RCC 7860 (cell line): ENCODE measurements around the gene PLET1.

Experiments used
- DNase-seq: peaks from one replicate; pipeline ENCODE4 v3.0.0-alpha.2; 2015; ENCODE audit warnings: low spot score
- FAIRE-seq: peaks from 2 replicates; lab custom pipeline; 2012; peaks lifted over from hg19 to GRCh38; lab: Jason Lieb, UNC

The PLET1 gene

DNA sequence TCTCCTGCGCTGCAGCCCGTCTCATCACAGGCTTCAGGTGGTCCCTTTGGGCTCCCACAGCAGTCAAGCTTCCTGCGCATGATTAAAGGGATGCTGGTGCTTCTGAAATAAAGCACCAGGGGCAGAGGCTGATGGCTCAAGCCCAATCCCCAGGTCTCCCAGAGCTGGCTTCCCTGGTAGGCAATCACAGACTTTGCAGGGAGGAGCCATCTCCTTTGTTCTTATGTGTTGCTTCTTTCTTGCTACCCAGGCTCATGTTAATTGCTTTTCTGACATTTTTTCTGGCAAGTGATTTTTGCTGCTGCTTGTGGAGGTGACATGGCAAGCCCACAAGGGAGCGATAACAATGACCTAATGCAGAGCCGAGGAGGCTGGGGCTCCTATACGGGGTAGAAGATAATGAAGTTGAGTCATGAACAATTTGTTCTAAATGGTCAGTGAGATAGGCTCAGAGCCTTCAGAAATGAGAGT, 25.2 kb upstream of the PLET1 start:
- FAIRE-seq, result no peak

DNA sequence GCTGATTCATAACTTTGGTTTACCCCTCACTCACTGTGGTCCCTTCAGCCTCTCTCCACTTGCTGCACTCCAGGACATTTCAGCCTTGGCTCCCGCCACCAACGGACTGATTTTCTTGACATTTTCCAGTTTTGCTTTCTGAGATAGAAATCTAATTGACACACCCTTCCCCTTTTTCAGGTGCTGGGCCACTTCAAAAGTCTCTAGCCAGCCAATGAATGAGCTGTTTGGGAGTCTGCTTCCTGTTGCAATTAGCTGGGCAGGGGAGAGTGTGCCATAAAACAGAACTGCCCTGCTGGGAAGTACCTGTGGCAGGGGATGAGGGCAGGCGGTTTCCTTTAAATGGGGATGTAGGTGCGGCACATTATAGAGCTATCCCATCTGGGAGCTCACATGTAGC, 21.1 kb upstream of the PLET1 start:
- DNase-seq, result no peak
- no peak for FAIRE-seq

More for the DNA sequence above, 25.2 kb upstream of the PLET1 start:
- no peak for DNase-seq

DNA sequence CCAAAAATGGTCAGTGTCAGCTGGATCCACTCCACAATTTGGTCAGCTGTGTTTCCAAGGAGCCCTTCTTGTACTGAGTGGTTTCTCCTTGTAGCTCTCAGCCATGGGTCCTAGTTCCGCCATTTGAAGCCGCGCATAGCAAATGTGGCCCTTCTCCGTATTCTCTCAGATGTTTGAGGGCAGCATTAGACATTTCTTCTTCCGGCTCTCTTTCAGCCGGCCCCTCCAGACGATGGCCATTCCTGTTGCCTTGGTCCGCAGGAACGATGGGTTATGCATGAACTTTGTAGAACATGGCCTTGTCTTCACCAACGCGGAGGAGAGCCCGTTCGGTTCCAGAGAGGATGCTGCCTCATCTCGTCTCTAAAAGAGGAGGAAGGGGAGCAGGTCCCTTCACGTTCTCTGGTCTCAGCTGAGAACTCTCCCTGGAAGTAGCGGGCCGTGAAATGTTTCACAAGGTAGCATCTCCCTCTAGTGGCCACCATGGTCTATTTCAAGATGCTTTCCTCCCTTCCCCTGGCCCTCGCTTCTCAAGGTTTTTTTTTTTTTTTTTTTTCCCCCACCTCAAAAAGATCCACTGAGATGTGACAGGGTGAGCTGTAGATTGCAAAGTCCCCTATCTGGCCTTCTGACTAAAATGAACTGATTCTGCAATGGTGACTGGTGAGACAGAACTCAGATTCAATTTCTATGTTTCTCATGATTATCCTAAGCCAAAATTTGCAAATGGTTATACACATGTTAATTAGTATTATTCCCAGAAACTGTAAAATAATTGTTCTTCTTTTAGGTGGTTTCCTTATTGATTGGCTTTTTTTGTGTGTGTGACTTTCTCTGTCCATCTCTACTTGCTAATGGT, 19.8 kb upstream of the PLET1 start:
- DNase-seq (peak; percentile 41), FAIRE-seq (no peak)

DNA sequence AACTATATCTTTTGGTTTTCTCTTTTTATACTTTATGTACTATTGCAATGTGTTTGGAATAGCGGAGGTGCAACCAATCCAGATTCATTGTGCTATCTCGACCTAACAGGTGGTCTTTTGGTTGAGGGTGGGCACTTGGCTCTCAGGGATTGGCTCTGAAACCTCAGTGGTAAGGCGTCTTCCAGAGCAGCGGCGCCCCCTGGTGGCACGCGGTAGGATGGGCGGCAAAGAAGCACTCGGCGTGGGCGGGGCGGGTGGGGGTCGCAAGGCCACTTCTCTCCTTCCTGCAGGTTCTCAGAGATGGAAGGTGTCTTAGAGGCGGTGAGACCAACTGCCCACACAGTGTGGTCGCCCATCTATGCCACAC, 19.2 kb upstream of the PLET1 start:
- DNase-seq, result no peak
- no peak for FAIRE-seq

DNA sequence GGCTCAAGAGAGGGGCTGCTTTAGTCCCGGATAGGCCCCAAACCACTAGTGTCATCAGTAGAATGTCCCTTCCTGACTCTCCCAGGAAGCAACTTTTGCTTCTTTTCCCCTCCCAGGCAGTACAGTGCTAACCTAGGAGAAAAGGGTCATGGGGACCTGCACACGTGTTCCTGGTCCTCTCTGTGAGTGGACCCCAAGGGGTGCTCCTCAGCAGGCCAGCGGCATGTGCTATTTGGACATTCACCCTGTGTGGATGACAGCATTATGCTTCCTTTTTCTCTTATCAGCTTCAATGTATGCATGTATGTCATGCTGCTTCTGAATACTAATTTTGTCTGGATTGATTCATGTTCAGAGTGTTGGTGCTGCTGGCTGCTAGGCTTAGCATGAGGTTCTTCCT, 18.1 kb upstream of the PLET1 start:
- DNase-seq, result no peak
- no peak for FAIRE-seq

DNA sequence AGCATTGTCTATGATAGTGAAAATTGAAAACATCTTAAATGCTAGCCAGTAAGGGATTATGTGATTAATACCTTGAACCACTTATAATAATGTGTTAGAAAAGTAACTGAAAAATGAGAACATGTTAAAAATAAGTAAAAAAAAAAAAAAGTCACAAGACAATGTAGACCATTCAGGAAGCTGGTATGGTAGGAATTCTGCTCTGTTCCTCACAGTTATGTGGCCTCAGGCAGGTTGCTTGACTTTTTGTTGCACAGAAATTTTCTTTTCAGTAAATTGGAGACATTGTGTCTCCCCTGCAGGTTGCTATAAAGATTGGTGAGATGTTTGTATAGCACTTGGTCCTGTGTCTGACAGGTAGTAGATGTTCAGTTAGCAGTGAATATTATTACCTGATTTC, 17.3 kb upstream of the PLET1 start:
- DNase-seq (no peak), FAIRE-seq (no peak)

DNA sequence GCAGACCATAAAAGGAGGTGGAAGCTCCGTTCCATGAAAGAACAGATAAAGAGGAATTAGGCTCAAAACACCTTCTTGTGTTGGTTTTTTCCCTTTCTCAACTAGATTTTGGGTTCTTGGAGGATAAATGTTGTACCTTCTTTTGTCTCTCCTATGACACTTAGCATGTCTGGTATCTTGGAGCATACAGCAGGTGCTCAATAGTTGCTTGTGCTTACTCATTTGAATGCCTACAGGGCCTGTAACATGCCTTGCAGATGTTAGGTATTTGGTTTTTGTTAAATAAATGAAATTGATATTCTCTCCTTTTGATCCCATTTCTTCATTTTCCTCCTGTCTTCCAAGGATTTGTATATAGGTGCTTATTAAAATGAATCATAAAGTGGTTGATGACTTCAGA, 16.4 kb upstream of the PLET1 start:
- FAIRE-seq (no peak), DNase-seq (no peak)

DNA sequence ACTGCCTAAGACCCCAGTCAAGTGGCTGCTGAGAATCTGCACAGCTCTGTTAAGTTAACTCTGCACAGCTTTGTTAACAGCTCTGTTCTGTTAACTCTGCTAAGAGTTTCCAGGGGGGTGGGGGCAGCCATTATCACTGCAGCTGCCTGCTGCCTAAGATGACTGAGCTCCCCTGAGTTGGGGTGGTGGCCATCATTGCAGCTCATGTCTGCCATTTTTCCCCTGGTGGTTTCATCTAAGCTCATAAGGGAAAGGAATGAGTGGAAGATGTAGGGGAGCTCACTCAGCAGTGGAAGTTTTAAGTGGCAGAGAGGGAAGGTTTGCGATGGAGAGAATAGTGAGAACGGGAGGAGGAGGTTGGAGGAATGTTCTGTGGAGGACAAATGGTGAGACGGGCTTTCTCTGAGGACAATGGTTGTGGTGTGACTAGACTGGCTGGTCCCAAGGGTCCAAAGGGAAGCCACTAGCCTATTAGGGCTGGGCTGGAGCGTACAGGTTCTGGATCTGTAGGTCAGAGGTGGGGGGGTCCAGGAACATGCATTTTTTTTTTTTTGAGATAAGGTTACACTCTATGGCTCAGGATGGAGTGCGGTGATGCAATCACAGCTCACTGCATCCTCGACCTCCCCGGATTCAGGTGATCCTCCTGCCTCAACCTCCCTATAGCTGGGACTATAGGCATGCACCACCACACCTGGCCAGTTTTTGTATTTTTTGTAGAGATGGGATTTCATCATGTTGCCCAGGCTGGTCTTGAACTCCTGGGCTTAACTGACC, 13.5 kb upstream of the PLET1 start:
- DNase-seq, result no peak
- FAIRE-seq, result no peak

DNA sequence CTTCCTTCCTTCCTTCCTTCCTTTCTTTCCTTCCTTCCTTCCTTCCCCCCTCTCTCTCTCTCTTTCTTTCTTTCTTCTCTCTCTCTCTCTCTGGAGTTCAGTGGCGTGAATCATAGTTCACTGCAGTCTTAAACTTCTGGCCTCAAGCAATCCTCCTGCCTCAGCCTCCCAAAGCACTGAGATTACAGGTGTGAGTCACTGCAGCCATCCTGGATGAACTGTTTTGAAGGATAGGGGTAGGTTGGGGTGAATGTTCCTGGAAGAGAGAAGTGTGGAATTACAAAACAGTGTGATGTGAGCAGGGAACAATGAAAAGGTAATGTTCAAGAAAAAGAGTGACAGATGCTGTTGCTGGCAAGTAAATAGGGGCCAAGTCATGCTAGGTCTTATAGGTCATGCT, 12.4 kb upstream of the PLET1 start:
- FAIRE-seq, result no peak
- no peak for DNase-seq

DNA sequence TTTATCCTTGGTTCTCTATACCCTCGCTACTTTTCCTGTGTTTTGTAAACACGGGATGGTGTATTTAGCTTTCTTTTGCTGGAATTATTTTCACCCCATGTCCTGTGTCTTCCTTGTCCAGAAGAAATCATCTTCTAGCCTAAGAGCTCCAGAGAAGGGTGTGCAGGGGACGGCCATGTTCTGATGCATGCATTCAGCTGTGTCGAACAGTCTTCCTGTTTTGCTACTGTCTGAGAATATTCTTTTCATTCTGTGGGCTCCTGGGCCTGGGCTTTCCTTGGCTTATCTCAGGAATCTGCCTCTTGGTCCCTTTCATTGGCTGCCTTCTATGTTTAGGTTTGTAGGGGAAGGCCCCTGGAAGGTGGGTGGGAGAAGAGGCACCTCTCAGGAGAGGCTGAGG, 10.6 kb upstream of the PLET1 start:
- FAIRE-seq (no peak), DNase-seq (no peak)

DNA sequence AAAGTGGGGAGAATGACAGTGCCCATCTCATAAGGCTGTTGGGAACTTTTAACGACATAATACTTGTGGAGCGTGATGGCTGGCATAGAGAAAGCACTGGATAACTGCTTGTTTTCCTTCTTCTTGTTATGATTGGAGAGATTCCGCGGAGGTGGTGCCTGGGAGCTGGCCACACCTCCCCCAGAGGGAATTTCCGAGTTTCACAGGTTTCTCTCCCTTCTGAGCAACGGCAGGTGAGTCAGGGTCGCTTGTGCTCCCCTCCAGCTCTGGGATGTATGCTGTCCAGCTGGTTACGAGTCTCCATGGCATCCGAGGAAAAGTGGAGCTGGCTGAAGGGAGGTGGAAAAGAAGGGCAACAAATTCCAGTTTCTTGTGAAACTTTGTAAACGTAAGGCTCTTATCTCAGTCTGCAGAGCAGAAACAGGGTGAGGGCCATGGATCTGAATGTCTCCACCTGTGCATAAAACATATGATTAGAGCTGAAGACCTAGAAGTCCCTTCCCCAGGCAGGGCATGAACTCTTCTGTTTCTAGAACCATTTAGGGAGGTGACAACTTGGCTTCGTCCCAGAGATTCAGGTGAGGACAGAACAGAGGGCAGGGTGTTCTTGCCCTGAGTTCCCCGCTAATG, 10.0 kb upstream of the PLET1 start:
- no peak for DNase-seq
- FAIRE-seq, result no peak

DNA sequence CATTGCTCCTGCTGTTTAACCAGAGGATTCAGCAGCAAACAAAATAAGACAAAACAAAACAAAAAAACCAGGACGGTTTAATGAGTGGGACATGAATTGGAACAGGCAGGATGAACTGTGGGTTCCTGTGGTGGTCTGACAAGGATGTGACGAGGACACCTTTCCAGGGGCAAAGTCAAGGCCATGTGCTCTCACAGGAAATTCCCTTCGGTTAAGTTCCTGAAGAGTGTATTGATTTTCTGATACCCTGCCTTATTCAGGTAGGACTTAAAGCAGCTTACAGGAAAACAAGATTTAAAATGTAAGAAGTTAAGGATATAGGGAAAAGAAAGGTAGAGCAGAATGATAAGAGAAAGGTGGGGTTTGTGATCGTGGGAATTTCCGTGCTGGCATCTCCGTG, 8.5 kb upstream of the PLET1 start:
- DNase-seq (no peak), FAIRE-seq (no peak)

DNA sequence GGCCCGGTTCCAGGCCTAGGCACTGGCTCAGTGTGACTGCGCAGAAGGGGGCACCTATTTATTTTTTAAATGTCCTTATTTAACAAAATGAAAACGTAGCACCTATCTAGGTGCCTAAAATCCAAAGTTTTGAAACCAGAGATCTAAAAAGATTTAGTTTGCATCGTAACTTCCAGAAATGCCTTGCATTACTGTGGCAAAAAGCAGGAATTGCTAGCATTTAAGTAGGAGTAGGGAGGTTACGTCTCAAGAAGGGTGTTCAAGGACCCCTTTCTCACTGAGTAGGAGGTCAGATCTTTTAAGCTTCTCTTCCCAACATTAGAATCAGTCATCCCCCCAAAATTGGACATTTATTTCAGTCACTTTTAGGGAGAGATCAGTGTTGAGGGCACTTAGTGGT, 7.7 kb upstream of the PLET1 start:
- no peak for DNase-seq
- no peak for FAIRE-seq

DNA sequence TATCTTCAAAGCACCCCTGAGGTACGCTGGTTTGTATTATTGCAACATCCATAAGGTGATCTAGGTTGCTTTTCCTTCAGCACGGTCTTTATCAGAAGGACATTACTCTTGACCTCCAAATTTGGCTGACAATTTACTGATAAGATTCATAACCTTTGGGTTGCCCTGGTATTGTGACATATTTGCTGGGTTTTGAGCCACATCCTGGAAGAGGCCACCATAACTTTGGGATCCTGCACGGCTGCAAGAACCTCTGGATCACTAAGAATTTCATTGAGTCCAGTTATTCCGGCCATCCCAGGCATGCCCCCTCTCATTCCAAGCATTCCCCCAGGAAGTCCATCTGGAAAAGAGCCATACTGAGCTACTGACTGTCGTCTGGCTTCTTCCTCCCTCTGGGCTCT, 6.5 kb upstream of the PLET1 start:
- DNase-seq (no peak), FAIRE-seq (no peak)

DNA sequence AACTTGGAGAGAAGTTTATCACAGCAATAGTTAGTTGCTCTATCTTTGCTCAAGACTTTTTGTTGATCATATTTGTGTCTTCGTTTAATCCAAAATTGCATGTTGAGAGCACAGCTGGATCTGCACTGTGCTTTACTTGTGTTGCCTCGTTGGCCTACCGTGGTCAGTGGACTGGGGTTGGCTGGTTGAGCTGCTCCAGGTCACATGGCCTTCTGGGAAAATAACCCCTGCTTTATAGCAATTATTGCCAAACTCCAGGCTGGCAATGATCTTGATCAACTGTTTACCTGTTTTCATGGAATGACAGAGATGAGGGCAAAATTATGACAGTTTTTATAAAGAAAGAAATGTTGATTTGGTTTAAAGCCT, 5.7 kb upstream of the PLET1 start:
- FAIRE-seq, result no peak
- DNase-seq, result no peak

DNA sequence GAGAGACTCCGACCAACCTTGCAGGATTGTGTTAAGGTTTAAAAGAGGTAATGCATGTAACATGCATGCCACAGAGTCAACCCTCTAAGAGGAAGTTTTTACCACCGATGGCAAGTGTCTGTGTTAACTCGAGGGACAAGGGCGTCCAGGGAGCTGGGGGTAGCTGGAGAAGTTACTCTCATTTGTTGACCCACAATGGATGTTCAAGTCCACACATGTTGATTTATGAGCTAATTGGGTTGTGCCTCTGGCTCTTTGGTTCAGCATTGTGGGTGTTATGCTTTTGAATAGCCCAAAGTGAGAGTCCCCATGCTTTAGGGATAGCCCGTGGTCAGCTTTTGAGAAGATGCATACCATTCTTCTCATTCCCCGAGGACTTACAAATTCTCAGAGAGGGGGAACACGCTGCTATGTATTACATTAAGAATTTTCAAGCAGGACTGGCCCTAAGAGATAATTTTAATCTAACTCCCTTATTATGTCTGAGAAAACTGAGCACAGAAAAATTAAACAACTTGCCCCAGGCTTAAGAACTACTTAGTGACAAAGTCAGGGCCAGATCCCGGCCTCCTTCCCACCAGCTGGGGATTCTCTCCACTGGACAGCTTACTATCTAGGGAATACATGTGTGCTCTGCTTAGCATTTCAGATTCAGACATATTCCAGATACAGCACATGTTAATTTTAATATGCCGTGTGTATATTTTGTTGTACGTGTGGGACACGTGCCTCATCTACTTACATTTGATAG, 5.2 kb upstream of the PLET1 start:
- FAIRE-seq (no peak), DNase-seq (no peak)

DNA sequence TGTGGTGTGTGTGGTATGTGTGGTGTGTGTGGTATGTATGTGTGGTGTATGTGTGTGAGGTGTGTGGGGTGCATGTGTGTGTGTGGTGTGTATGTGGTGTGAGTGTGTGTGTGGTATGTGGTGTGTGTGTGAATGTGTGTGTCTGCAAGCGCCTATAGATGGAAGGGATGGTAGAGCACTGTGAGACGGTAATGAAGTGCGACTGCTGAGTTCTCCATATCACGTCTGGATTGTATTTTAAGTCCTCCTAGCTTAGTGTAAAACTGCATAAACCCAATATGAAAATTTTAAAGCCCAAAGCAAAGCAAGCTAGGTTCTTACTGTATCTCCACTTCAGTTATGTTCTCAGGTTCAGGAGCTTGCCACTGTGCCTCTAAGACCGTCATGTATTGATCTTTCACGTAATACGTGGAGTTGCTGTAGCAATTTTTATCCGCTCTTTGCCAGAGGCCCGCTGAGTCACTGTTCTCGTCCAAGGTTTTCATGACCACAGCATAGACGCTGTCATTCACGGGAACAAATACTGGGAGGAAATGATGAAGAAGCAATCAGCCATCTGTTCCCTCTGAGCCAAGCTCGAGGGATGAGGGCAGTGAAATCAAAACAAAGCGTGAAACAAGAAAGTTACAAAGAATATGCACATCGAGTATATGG, 5.5 kb downstream of the PLET1 start:
- DNase-seq (peak; percentile 25), FAIRE-seq (no peak)

DNA sequence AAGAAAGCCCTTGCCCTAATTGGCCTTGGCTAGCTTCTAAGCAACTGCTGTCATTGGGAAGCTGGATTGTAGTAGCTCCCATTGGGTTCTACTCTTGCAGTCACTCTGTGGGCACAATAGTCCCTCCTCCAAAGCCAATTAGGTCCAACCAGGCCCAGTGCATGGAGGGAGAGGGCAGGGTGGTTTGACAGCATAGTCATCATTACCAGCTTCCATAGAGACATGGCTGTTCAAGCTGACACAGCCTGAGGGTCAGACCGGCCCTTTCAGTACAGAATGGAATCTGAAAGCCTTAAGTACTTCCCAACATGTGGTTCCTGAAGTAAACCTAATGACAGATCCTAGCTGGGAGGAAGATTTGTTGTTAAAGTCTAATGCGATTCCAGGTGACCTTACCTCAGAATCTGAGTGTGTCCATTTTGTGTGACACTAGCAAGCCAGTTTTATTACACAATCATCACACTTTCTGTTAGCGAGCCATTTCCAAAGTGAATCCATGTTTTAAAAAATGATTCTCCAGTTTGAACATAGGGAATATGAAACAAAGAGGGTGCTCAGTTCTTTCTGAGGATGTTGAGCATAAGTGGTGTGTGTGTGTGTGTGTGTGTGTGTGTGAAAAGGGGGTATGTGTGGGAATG, 6.9 kb downstream of the PLET1 start:
- no peak for FAIRE-seq
- DNase-seq, result no peak

DNA sequence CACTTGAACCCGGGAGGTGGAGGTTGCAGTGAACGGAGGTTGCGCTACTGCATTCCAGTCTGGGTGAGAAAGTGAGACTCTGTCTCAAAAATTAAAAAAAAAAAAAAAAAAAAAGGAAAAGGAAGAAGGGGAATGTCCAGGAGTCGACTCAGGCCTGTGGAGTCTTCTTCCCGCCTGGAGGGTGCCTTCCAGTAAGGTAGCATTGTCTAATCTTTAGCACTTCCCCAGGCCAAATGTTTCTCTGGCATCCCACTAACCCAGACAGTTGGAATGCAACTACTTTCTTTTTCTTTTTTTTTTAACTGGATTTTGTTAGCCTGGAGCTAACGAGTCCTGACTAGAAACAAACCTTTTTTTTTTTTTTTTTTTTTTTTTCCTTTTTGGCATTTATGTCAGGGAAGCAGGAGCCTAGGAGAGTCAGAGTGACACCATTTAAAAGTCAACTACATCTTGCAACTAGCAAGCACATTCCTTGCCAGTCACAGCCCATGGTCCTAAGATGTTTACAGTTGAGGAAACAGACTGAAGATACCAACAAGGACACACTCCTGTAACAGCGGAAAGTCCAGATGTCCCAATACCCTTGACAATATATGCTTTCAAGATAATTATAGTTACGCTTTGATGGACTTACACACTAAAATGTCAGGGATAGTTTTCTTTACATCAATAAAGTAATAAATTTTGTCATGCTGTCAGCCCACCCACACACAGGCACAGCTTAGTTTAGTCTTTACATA, 10.6 kb downstream of the PLET1 start:
- DNase-seq (no peak), FAIRE-seq (no peak)
